Dendritic cell treated with granulocyte-macrophage colony-stimulating factor and Interleukin-4, amounts not matched to agents 40 ng/mL and 50 ng/mL, for 4 days (primary cell): ENCODE measurements around the gene TMEM72.
A peak's percentile ranks its signal among the peaks of the same experiment; 100 is the strongest.
"Not testable (repeated sequence)": the region's sequence is repeated elsewhere in the genome, so short reads cannot be mapped to it uniquely, and the experiment has no call there.

ENCODE experiments used
- H3K27ac Mint-ChIP-seq: one replicate; pipeline ENCODE4 v1.8.0; 2022; ENCODE audit warnings: mild to moderate bottlenecking, mixed read lengths
- H3K27me3 Mint-ChIP-seq: one replicate; pipeline ENCODE4 v1.8.0; 2022; ENCODE audit warnings: mild to moderate bottlenecking, mixed read lengths
- H3K36me3 Mint-ChIP-seq: one replicate; pipeline ENCODE4 v1.8.0; 2022; ENCODE audit warnings: low read depth, mixed read lengths
- H3K4me1 Mint-ChIP-seq: one replicate; pipeline ENCODE4 v1.8.0; 2022; ENCODE audit warnings: low read depth, mixed read lengths
- H3K4me3 Mint-ChIP-seq: one replicate; pipeline ENCODE4 v1.8.0; 2022; ENCODE audit warnings: mild to moderate bottlenecking, moderate library complexity, mixed read lengths
- H3K9me3 Mint-ChIP-seq: one replicate; pipeline ENCODE4 v1.8.0; 2022; ENCODE audit warnings: mixed read lengths
- intact Hi-C: fragments of 100-400 bp; cut with micrococcal nuclease; formaldehyde crosslinking; loops from one replicate; pipeline ENCODE4 v1.15.0; 2022

Gene TMEM72

GRCh38 chr10:44911081-44911540 is at the start of gene TMEM72:
Gene TMEM72, plus strand, starts transcription at chr10:44911337. Its CDS starts 176 bp downstream, at chr10:44911513.
- H3K36me3 Mint-ChIP-seq, result no peaks in the 10 kb centered on the region
- no peaks in the 10 kb centered on the region for H3K9me3 Mint-ChIP-seq
- intact Hi-C loops, result no loop called here
- peaks cover 1% of the 10 kb centered on the region for H3K27me3 Mint-ChIP-seq
- H3K27ac Mint-ChIP-seq, result peak within 1 kb of the TSS; percentile 4
- H3K4me1 Mint-ChIP-seq, result peaks cover 47% of the 10 kb centered on the region
- H3K4me3 Mint-ChIP-seq, result no peak within 1 kb of the TSS

DNA sequence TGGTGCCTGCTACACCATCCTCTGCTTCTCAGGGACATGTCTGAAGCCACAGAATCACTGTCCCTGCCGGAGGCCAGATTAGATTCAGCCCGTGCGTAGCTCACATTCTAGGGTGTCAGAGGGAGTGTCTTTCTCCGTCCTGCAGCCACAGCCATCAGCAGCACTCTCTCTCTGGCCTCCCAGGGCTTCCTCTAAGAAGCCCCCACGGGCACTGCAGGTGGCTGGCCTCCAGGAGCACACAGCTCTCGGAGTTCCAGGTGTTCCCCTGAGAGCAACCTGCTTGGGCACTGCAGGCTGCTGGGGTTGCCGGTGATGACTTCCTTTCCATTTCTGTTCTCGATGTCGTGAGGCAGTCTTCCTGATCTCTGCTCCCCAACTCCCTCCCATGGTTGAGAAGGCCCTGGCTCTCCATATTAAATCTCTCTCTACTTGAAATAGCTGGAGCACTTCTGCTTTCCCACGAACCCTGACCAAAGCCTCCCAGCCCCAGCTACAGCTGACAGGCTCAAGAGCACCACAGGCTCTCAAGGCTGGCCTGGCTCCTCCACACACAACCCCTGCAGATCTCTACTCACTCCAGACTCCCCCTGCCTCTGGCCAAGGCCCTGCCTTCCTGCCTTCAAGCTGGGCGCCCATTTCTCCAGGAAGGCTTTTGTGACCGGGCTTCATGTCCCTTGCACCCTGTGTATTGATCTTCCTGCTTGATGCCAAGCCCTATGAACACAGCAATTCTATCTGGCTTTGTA is 49.0 kb upstream of the TMEM72 start:
- H3K27ac Mint-ChIP-seq, result no peak overlapping the region
- peaks cover 47% of the 10 kb centered on the region for H3K27me3 Mint-ChIP-seq
- no peaks in the 10 kb centered on the region for H3K9me3 Mint-ChIP-seq
- intact Hi-C loops, result loop anchor here (5.0 kb wide), 1 partner anchor 1170 kb away; no protein-coding TSS in a partner anchor
- H3K4me1 Mint-ChIP-seq, result peaks cover 13% of the 10 kb centered on the region
- H3K36me3 Mint-ChIP-seq, result peaks cover 6% of the 10 kb centered on the region
- no peak overlapping the region for H3K4me3 Mint-ChIP-seq

DNA sequence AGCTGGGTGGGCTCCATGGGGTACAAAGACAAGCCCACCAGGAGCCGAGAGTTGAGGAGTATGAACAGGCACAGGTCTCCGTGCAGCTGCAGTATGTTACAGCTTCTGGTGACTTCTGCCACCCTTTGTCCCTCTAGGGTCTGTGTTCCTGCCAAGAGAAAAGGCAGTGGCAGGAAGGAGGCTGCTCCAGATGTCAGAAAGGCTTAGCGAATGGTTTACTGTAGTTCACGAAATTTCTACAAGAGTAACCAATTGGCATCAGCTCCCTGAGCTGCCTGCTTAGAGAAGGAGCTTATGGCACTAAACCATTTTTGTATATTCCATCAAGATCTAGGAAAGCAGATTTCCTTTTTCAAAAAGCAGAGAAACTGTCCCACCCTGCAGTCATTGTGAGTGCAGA is 48.2 kb upstream of the TMEM72 start:
- intact Hi-C loops, result loop anchor here (5.0 kb wide), 1 partner anchor 1171 kb away; no protein-coding TSS in a partner anchor
- Mint-ChIP-seq H3K36me3 (peaks cover 6% of the 10 kb centered on the region), H3K27me3 (peaks cover 48% of the 10 kb centered on the region), H3K9me3 (no peaks in the 10 kb centered on the region), H3K4me1 (peaks cover 13% of the 10 kb centered on the region), H3K4me3 (no peak overlapping the region), H3K27ac (no peak overlapping the region)

- Mint-ChIP-seq H3K4me1 (peaks cover 13% of the 10 kb centered on the region), H3K36me3 (peaks cover 6% of the 10 kb centered on the region), H3K4me3 (no peak overlapping the region), H3K9me3 (no peaks in the 10 kb centered on the region), H3K27me3 (peaks cover 51% of the 10 kb centered on the region), H3K27ac (no peak overlapping the region)
- intact Hi-C loops, result loop anchor here (2.0 to 5.0 kb wide), 2 partner anchors 1171 to 1193 kb away; no protein-coding TSS in a partner anchor
Observed at GRCh38 chr10:44863344-44864047, 47.6 kb upstream of the TMEM72 start.

GRCh38 chr10:44864051-44864450 is 47.1 kb upstream of the TMEM72 start:
- Mint-ChIP-seq H3K27me3 (peaks cover 54% of the 10 kb centered on the region), H3K4me1 (peaks cover 17% of the 10 kb centered on the region), H3K27ac (peak overlapping the region; percentile 57), H3K36me3 (peaks cover 6% of the 10 kb centered on the region), H3K9me3 (no peaks in the 10 kb centered on the region), H3K4me3 (peak overlapping the region; percentile 89)
- intact Hi-C loops, result loop anchor here (2.0 to 5.0 kb wide), 2 partner anchors 1172 to 1193 kb away; no protein-coding TSS in a partner anchor

DNA sequence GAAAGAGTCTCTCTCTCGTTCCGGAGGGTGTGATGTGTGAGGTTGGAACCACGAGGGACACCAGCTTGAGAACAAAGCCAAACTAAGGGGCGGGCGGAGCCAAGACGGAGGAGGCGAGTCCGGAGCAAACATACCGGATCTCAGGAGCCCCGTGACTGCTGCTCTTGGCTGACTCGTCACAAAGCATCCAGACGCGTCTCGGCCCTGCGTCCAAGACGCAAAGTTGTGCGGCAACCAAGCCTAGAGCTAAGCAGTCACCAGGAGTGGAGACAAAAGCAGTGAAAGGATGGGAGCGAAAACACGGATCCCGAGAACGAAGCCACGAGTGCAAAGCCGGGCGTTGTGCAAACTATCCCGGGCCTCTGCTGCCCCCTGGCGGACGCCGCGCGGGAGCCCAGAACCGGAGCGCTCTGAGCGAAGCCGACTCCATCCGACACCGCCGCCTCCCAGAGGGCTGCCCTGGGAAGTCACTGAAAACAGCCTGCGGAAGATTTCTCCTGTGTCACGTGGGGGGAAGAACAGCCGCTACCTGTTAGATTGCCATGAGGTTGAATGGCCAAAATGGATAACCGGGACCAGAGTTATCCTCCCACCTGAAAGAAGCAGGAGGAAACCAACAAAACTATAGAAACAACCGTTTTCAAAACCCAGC is 46.4 kb upstream of the TMEM72 start:
- peak overlapping the region; percentile 89 for H3K4me3 Mint-ChIP-seq
- peaks cover 6% of the 10 kb centered on the region for H3K36me3 Mint-ChIP-seq
- peaks cover 19% of the 10 kb centered on the region for H3K4me1 Mint-ChIP-seq
- H3K27ac Mint-ChIP-seq, result peak overlapping the region; percentile 57
- intact Hi-C loops, result loop anchor here (2.0 to 5.0 kb wide), 2 partner anchors 1172 to 1194 kb away; no protein-coding TSS in a partner anchor
- peaks cover 58% of the 10 kb centered on the region for H3K27me3 Mint-ChIP-seq
- H3K9me3 Mint-ChIP-seq, result no peaks in the 10 kb centered on the region

GRCh38 chr10:44865289-44865671 is 45.9 kb upstream of the TMEM72 start:
- intact Hi-C loops, result loop anchor here (2.0 kb wide), 1 partner anchor 1194 kb away; no protein-coding TSS in a partner anchor
- Mint-ChIP-seq H3K4me3 (no peak overlapping the region), H3K9me3 (no peaks in the 10 kb centered on the region), H3K27me3 (peaks cover 62% of the 10 kb centered on the region), H3K27ac (no peak overlapping the region), H3K36me3 (peaks cover 6% of the 10 kb centered on the region), H3K4me1 (peaks cover 19% of the 10 kb centered on the region)

DNA sequence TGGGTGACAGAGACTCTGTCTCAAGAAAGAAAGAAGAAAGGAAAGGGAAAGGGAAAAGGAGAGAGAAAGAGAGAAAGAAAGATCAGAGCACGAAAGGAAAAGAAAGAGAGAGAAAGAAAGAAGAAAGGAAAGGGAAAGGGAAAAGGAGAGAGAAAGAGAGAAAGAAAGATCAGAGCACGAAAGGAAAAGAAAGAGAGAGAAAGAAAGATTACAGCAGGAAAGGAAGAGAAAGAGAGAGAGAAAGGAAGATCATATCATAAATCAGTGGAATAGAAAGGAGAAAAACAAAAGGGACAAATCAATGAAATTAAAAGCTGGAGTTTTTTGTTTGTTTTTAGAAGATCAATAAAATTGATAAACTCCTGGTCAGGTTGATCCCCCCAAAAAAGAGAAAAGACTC is 44.8 kb upstream of the TMEM72 start:
- H3K27me3 Mint-ChIP-seq, result peaks cover 62% of the 10 kb centered on the region
- H3K36me3 Mint-ChIP-seq, H3K9me3 Mint-ChIP-seq, H3K27ac Mint-ChIP-seq, H3K4me3 Mint-ChIP-seq, intact Hi-C loops: not testable (repeated sequence)
- peaks cover 19% of the 10 kb centered on the region for H3K4me1 Mint-ChIP-seq

DNA sequence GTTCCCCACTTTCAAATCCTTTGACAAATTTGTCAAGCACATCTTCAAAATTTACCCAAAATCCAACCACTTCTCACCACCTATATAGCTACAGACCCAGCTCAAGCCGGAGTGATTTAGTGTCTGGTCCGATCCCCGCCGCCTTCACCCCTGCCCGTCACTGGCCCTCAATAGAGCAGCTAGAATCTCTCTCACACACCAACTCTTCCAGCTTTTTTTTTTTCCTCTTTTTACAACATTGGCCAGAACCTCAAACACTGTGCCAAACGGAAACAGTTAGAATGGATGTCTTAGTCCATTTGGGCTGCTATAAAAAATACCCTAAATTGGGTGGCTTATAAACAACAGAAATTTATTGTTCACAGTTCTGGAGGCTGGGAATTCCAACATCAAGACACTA is 41.1 kb upstream of the TMEM72 start:
- Mint-ChIP-seq H3K9me3 (no peaks in the 10 kb centered on the region), H3K36me3 (no peaks in the 10 kb centered on the region), H3K27me3 (peaks cover 31% of the 10 kb centered on the region), H3K27ac (no peak overlapping the region), H3K4me3 (no peak overlapping the region), H3K4me1 (peaks cover 6% of the 10 kb centered on the region)
- intact Hi-C loops, result no loop called here

- H3K27me3 Mint-ChIP-seq, result peaks cover 14% of the 10 kb centered on the region
- H3K4me1 Mint-ChIP-seq, result peaks cover 6% of the 10 kb centered on the region
- intact Hi-C loops, result no loop called here
- no peaks in the 10 kb centered on the region for H3K9me3 Mint-ChIP-seq
- H3K4me3 Mint-ChIP-seq, result no peak overlapping the region
- H3K27ac Mint-ChIP-seq, result no peak overlapping the region
- H3K36me3 Mint-ChIP-seq, result no peaks in the 10 kb centered on the region
Observed at GRCh38 chr10:44873160-44873559, 38.0 kb upstream of the TMEM72 start.

GRCh38 chr10:44874166-44874565 is 37.0 kb upstream of the TMEM72 start:
- Mint-ChIP-seq H3K4me3 (no peak overlapping the region), H3K27me3 (peaks cover 12% of the 10 kb centered on the region), H3K36me3 (no peaks in the 10 kb centered on the region), H3K4me1 (peaks cover 8% of the 10 kb centered on the region), H3K9me3 (no peaks in the 10 kb centered on the region), H3K27ac (no peak overlapping the region)
- intact Hi-C loops, result no loop called here

GRCh38 chr10:44878706-44879530 is 32.2 kb upstream of the TMEM72 start:
- Mint-ChIP-seq H3K27ac (peak overlapping the region; percentile 52), H3K4me3 (peak overlapping the region; percentile 75)
- intact Hi-C loops, result no loop called here

DNA sequence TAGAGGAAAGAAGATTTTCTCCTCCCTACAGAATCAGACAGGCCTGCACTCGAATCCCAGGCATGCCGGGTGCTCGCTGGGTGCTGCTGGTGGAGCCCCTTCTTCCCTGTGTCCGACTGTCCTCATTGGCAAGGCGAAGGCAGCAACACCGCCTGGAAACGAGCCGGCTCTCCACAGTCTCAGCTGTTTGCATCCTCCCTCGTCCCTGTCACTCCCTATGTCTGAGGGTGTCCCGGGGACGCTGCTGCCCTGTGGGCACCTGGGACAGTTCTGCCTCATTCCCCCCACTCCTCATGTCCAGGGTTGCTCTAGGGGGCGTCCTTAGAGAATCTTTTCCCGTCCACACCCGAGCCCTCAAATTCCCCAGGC is 31.6 kb upstream of the TMEM72 start:
- intact Hi-C loops, result no loop called here
- peak overlapping the region; percentile 52 for H3K27ac Mint-ChIP-seq

More at GRCh38 chr10:44878706-44879530, 32.2 kb upstream of the TMEM72 start:
- Mint-ChIP-seq H3K27me3 (peaks cover 43% of the 10 kb centered on the region), H3K9me3 (no peaks in the 10 kb centered on the region), H3K4me1 (peaks cover 27% of the 10 kb centered on the region), H3K36me3 (no peaks in the 10 kb centered on the region)

More for the DNA sequence above, 31.6 kb upstream of the TMEM72 start:
- H3K9me3 Mint-ChIP-seq, result no peaks in the 10 kb centered on the region
- H3K4me1 Mint-ChIP-seq, result peaks cover 27% of the 10 kb centered on the region
- H3K27me3 Mint-ChIP-seq, result peaks cover 43% of the 10 kb centered on the region
- H3K4me3 Mint-ChIP-seq, result no peak overlapping the region
- H3K36me3 Mint-ChIP-seq, result no peaks in the 10 kb centered on the region
